Bronchial epithelial cell (primary cell): ENCODE results near the gene BPIFB1. TPM values are rescaled to one million over a fixed set of nuclear protein-coding genes. Genes with fewer than 3 reads are reported as not detected.

Source experiments
- DNase-seq: peaks from one replicate; pipeline ENCODE4 v3.0.0-alpha.2; 2010; ENCODE audit warnings: low read depth
- FAIRE-seq: peaks from 2 replicates; lab custom pipeline; 2011; peaks lifted over from hg19 to GRCh38; lab: Jason Lieb, UNC
- H3K27me3 ChIP-seq: 2 replicates; pipeline ENCODE4 v1.5.1; 2011; ENCODE audit warnings: low read length; ENCODE audit not compliant: control insufficient read depth, insufficient read depth
- H3K36me3 ChIP-seq: 2 replicates; pipeline ENCODE4 v1.5.1; 2011; ENCODE audit warnings: low read length; ENCODE audit not compliant: control insufficient read depth, insufficient read depth
- H3K4me3 ChIP-seq: 2 replicates; pipeline ENCODE4 v1.5.1; 2011; ENCODE audit warnings: mild to moderate bottlenecking, low read depth, low read length, control low read depth
- CTCF ChIP-seq: IDR thresholded peaks from 2 replicates; pipeline ENCODE4 v1.5.1; 2011; ENCODE audit warnings: mild to moderate bottlenecking, moderate library complexity, low read length, control low read depth, inconsistent platforms; ENCODE audit not compliant: insufficient read depth, severe bottlenecking
- total RNA-seq: library from RNA; depleted of rRNA; stranded (reverse); fragments of >200 nt; gene quantifications from 2 replicates; pipeline ENCODE4 v1.2.1, GENCODE V29; 2014

The BPIFB1 gene
- total RNA-seq, 1 donor from 2014 or later: not detected

GRCh38 chr20:33312583-33312982 lies 29.6 kb downstream of the BPIFB1 start:
- Histone ChIP-seq H3K27me3 (no peaks in the 10 kb centered on the region), H3K36me3 (no peaks in the 10 kb centered on the region), H3K4me3 (no peak overlapping the region)
- FAIRE-seq (no peak), DNase-seq (no peak)
- TF ChIP-seq CTCF: no peak

GRCh38 chr20:33313686-33314314 lies 30.8 kb downstream of the BPIFB1 start:
- Histone ChIP-seq H3K27me3 (no peaks in the 10 kb centered on the region), H3K36me3 (no peaks in the 10 kb centered on the region), H3K4me3 (no peak overlapping the region)
- TF ChIP-seq CTCF: no peak
- DNase-seq: no peak
- no peak for FAIRE-seq

GRCh38 chr20:33316343-33316742 lies 33.3 kb downstream of the BPIFB1 start:
- DNase-seq: no peak
- FAIRE-seq: no peak

GRCh38 chr20:33316958-33317357 lies 33.9 kb downstream of the BPIFB1 start:
- Histone ChIP-seq H3K36me3 (no peaks in the 10 kb centered on the region), H3K27me3 (no peaks in the 10 kb centered on the region), H3K4me3 (no peak overlapping the region)
- DNase-seq: no peak
- FAIRE-seq: no peak
- TF ChIP-seq CTCF: no peak

More at GRCh38 chr20:33316343-33316742, 33.3 kb downstream of the BPIFB1 start:
- Histone ChIP-seq H3K4me3 (no peak overlapping the region), H3K27me3 (no peaks in the 10 kb centered on the region), H3K36me3 (no peaks in the 10 kb centered on the region)
- TF ChIP-seq CTCF: no peak

- no peak for TF ChIP-seq CTCF
- DNase-seq (no peak), FAIRE-seq (no peak)
- no peak overlapping the region for H3K4me3 ChIP-seq
- no peaks in the 10 kb centered on the region for H3K36me3 ChIP-seq
- H3K27me3 ChIP-seq: no peaks in the 10 kb centered on the region
These were observed 34.5 kb downstream of the BPIFB1 start for GRCh38 chr20:33317424-33318095.
